NOMO-1 treated with DMSO at 0.1 percent for 48 hours (cell line): Measurements from ENCODE around the gene NUP210L.

Experiments used
- DNase-seq: peaks from one replicate; lab custom pipeline; 2025; ENCODE audit not compliant: unreplicated experiment; lab: John Stamatoyannopoulos, UW

Gene NUP210L

DNA sequence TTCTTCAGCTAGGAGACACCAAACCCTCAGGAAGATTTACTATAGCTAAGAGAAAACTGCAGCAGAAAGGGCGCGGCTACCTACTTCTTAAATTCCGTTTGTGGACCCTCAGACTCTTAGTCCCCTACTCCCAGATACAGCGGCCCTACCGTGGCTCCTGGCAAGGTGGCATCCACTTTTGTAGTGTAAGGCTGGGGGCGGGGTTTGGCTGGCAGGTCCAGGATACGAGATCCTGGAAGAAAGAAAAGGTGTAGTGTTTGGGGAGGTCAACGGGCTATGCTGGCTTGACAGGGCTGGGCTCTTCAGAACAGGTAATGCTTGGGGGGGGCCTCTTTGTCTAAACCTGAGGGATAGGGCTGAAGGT lies 186.9 kb downstream of the NUP210L start:
- DNase-seq: no peak

DNA sequence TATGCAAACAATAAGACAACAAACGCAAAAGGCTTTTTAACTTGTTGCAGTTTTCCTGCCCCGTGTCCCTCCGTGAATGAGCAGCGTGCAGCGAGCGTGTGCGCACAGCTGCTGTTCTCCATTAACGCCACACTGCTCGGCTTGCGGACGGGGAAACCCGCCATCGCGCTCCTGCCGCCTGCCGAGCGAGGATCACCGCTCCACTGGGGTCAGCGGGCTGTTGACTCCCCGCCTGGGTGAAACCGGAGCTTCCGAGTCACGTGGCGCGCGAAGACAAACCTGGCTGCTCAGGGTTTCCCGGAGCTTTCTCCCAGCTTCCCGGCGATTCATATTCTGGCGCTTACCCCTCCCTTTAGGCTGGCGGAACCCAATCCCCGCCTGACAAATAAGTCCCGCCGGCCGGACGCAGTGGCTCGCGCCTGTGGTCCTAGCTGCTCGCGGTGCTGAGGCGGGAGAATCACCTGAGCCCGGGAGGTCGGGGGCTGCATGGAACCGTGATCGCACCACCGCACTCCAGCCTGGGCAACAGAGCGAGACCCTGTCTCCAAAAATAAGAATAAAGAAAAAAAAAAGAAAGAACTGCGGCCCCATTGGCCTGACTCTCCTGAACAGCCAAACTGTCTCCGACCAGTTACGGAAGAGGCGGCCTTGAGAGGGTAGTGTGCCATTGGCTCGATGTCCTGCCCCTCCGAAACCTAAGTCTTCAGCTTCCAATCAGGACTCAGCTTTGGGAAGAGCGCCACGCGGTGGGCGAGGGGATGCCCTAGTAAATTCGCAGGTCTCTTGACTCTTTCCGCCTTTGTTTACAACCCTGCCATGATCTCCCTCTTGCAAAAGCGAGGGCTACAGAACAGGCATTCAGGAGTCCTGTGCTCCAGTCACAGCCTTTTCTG lies 187.5 kb downstream of the NUP210L start, which contains the start of gene CREB3L4:
Gene CREB3L4, plus strand, starts transcription at position 796 of the 893 bp plus-strand sequence. CDS start 624 bp downstream, outside the sequence.
- peak; percentile 99 for DNase-seq

- no peak for DNase-seq
These were observed 191.0 kb downstream of the NUP210L start for GRCh38 chr1:153963850-153964331.

DNA sequence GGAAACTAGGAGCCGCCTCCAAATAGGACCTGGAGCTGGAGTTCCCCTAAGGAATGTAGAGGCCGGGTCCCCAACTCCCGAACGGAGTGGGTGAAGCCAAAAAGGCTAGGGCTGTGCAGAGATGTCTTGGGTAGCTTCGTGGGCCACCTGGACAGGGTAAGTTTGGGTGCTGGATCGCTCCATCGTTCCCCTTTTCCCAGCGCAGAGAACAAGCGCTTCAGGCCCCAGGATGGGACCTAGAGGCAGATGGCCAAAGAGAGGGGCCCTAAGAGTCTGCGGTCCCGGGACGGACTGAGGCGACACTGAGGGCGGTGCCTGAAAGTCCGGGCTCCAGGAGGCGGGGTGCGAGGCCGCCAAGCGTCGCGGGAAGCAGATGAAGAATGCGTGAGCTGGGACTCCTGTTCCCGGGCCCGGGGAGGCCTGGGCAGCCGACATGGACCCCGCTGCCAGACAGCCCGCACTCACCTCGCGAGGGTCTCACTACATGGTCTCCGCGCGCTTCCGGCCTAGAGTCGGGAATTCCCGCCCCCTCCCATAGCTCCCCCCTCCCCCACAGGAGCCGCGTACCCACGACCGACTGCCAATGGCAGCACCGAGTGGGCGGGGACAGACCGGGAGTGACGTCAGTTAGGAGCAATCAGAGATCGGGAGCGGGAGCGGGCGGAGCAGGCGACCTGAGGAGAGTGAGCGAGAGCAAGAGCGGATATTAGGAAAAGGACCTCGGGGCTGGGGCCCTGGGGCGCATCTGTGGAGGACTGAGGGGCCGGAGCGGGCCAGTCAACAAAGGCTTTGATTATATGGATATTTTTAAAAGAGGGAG lies 191.6 kb downstream of the NUP210L start, which contains the start of gene SLC39A1:
Gene SLC39A1, minus strand, starts transcription at position 508 of the 820 bp plus-strand sequence. CDS start 822 bp downstream, outside the sequence.
- peak; percentile 91 for DNase-seq

DNA sequence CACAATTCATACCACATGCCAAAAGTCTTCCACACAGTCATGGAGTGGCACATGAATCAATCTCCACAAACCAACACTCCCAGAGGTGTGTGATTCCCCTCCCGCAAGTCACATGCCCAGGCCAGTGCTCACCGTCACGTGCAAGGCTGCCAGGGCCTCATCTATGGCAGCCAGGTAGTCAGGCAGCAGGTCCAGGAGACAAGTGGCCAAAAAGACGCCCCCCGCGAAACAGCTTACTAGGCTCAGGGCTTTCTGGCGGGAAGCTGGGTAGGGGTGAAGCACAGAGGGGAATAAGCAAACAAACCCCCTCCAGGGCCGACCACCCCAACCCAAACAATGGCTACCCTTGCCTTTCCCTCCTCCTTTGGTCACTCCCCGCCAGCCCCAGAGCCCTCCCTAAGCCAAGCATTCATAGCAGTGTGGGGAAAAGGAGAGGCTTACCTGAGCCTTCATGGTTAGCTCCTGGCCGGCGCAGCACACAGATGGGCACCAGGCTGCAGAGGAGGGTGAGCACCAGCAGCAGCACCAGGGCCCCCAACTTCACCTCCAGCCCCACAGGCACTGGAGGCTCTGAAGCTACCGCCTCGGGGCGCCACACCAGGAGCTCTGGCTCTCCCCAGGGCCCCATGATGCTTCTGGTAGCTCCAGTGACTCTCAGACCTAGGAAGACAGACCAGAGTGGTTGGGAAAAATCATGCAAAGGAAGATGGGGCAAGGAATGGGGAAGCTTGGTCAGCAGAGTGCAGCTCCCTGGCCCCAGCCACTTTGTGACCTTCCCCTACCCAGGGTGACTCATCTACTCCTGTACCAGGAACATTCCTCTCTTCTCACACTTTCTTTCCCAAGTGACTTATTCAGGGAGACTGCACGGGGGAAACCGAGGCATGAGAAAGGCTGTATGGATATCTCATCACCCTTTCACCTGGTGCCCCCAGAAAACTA lies 192.5 kb downstream of the NUP210L start:
- DNase-seq: no peak

DNA sequence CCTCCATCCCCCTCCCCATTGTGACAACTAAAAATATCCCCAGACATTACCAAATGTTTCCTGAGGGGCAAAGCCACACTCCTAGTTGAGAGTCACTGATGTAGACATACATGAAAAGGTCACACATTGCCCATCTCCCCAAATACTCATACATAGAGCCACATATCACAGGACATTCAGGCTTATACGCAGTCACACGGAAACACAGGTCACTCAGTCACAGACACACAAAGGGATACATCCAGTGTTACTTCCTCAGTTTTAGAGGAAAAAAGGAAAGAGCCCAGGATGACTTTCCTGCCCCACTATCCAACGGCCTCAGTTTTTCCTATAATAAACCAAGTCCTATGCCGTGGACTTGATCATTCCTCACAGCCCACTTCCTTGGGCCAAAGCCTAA lies 193.5 kb downstream of the NUP210L start:
- DNase-seq: no peak

- DNase-seq: no peak
These were observed 194.7 kb downstream of the NUP210L start for GRCh38 chr1:153960206-153960605.

DNA sequence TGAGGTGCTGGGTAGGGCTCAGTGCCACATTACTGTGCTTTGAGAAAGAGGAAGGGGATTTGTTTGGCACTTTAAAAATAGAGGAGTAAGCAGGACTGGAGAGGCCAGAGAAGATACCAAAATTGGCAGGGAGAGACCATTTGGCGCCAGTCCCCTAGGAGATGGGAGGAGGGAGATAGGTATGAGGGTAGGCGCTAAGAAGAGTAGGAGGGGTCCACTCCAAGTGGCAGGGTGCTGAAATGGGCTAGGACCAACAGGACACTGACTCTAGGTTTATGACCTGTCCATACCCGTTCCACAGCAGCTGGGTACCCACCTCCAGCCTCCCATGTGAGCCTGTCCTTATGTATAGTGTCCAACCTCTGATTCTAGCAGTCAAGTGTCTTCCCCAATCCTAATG lies 195.4 kb downstream of the NUP210L start:
- no peak for DNase-seq

GRCh38 chr1:153958961-153959260 lies 196.0 kb downstream of the NUP210L start:
- no peak for DNase-seq

GRCh38 chr1:153958111-153958960 lies 196.5 kb downstream of the NUP210L start, which contains the start of gene CRTC2:
Gene CRTC2 (minus strand): TSS chr1:153958612. CDS start chr1:153958497, 115 bp downstream.
- DNase-seq: peak; percentile 99

GRCh38 chr1:153957744-153958110 lies 197.1 kb downstream of the NUP210L start:
- DNase-seq: peak; percentile 37

- no peak for DNase-seq
These were observed 197.7 kb downstream of the NUP210L start for GRCh38 chr1:153956997-153957715.

DNA sequence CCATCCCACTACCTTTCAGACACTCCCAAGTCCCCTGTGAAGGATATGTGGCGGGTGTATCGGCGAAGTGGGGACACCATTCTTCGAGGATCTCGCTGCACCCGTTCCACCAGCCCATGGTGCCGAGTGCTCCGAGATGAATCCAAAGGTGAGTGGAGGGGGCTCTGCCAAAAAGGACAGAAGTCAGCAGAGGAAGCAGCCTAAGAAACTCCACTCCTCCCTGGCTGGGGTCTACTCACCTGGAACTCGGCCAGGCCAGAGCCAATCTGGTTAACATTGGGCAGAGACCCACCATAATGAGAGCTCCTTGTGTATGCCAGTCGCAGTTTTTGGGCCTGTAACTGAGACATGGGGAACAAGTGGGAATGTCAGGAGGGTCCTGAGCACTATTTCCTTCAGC lies 200.0 kb downstream of the NUP210L start:
- no peak for DNase-seq

DNA sequence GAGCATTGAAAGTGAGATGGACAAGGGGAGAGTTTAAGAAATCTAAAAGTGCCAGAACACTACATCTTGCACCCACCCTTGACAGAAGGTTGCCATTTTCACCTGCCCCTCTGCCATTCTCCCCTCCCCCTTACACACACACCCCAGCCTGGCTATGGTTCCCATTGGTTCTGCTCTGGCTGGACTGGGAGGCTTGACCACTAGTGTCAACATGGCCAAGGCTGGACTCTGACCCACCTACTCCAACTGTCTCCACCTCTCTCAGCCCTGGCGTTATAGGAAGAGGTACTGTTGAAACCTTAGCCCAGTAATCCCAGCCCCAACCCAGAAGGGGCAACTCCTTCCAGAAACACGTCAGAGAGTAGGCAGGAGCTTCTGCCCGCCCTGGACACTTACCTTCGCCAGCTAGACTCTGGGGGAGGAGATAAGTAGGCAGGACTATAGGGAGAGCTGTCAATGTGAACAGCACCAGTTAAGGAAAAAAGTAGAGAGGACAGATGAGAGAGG lies 201.0 kb downstream of the NUP210L start:
- no peak for DNase-seq

DNA sequence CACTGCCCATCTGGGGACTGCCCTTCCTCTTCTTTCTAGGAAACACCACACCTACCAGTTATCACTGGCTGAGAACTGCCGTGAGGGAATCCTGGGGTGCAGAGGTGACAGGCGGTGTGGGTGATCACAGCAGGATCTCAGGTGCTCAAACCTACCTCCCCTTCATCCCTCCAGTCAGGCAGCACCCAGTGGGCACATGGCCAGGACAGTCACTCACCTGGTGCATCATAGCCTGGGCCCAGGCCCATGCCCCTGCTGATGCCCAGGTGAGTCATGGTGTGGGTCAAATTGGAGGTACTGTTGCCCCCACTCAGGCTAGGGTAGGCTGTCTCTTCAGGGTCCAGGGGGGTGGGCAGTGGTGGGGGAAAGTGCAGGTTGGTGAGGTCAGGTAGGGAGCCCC lies 203.1 kb downstream of the NUP210L start:
- no peak for DNase-seq

- DNase-seq: no peak
These were observed 203.7 kb downstream of the NUP210L start for GRCh38 chr1:153951183-153951582.

GRCh38 chr1:153946622-153947241 lies 208.1 kb downstream of the NUP210L start, which contains the start of gene DENND4B:
Gene DENND4B (minus strand): TSS chr1:153946718. CDS start chr1:153944374, 2,344 bp downstream.
- DNase-seq: peak; percentile 75
